Common myeloid progenitor, CD34-positive (primary cell): ENCODE data around the gene OR56B1.

Source experiments
- CTCF ChIA-PET: fragments of 350-600 bp; sonication (Branson Sonifier 250); formaldehyde crosslinking; loops from one replicate; lab custom pipeline; 2021; ENCODE audit warnings: antibody characterized with exemption; lab: Charles Lee
- POLR2A ChIA-PET: fragments of 350-600 bp; sonication (Branson Sonifier 250); formaldehyde crosslinking; loops from one replicate; lab custom pipeline; 2021; ENCODE audit warnings: antibody characterized with exemption; lab: Charles Lee
- DNase-seq, 3 donors: peaks; one replicate each; pipeline versions ENCODE4 v3.0.0 to v3.0.0-alpha.2; 2013
- H3K27ac ChIP-seq, 2 experiments: 1 replicate in 1 of 2; 2 replicates in 1 of 2; pipeline ENCODE4 v1.7.0; 2013; ENCODE audit warnings: inconsistent platforms in 2 of 2, low read length in 2 of 2, mild to moderate bottlenecking in 2 of 2, low read depth in 1 of 2, moderate library complexity in 1 of 2; ENCODE audit not compliant: severe bottlenecking in 2 of 2, insufficient read depth in 1 of 2, poor library complexity in 1 of 2
- H3K27me3 ChIP-seq, 5 experiments: replicated peaks in 2 of 5; 1 replicate in 3 of 5; 2 replicates in 2 of 5; pipeline versions ENCODE4 v1.6.1 to v1.7.0; 2013; ENCODE audit warnings: low read length in 4 of 5, mild to moderate bottlenecking in 2 of 5, moderate library complexity in 2 of 5, inconsistent platforms in 1 of 5; ENCODE audit not compliant: insufficient read depth in 5 of 5, control insufficient read depth in 4 of 5
- H3K36me3 ChIP-seq, 4 experiments: 1 replicate in 2 of 4; 2 replicates in 2 of 4; pipeline versions ENCODE4 v1.6.1 to v1.7.0; 2013; ENCODE audit warnings: low read length in 3 of 4, control low read depth in 1 of 4, mild to moderate bottlenecking in 1 of 4; ENCODE audit not compliant: control insufficient read depth in 4 of 4, insufficient read depth in 4 of 4
- H3K4me1 ChIP-seq, 4 experiments: 1 replicate in 3 of 4; 2 replicates in 1 of 4; pipeline versions ENCODE4 v1.6.1 to v1.7.1; 2013; ENCODE audit warnings: low read length in 3 of 4, mild to moderate bottlenecking in 3 of 4, control low read depth in 1 of 4, inconsistent platforms in 1 of 4, moderate library complexity in 1 of 4; ENCODE audit not compliant: control insufficient read depth in 4 of 4, insufficient read depth in 4 of 4; ENCODE audit errors: control extremely low read depth in 1 of 4
- H3K4me3 ChIP-seq, 7 experiments: 1 replicate in 4 of 7; 2 replicates in 3 of 7; pipeline versions ENCODE4 v1.5.1 to v1.7.0; 2013; ENCODE audit warnings: mild to moderate bottlenecking in 7 of 7, low read length in 6 of 7, moderate library complexity in 6 of 7, inconsistent platforms in 2 of 7, low read depth in 2 of 7, control low read depth in 1 of 7; ENCODE audit not compliant: insufficient read depth in 4 of 7, control insufficient read depth in 1 of 7; ENCODE audit errors: extremely low read depth in 1 of 7
- H3K9me3 ChIP-seq, 5 experiments: 1 replicate in 4 of 5; 2 replicates in 1 of 5; pipeline versions ENCODE4 v1.6.1 to v1.7.1; 2013; ENCODE audit warnings: low read length in 4 of 5, mild to moderate bottlenecking in 2 of 5, inconsistent platforms in 1 of 5, low read depth in 1 of 5, moderate library complexity in 1 of 5; ENCODE audit not compliant: control insufficient read depth in 4 of 5, insufficient read depth in 2 of 5; ENCODE audit errors: control extremely low read depth in 1 of 5
- WGBS: methylation state at CpG from one replicate; pipeline ENCODE4 v1.1.5; 2013; ENCODE audit not compliant: insufficient coverage; 5-methylcytosine and 5-hydroxymethylcytosine counted together

OR56B1 gene

GRCh38 chr11:5719703-5720495, 16.3 kb upstream of the OR56B1 start:
- CTCF ChIA-PET, result no interaction called here
- no peaks in the 10 kb centered on the region for H3K9me3 ChIP-seq
- H3K4me1 ChIP-seq, result peaks cover 0 to 4% (median 0%) of the 10 kb centered on the region in 4 experiments
- no peak overlapping the region for H3K4me3 ChIP-seq
- no peaks in the 10 kb centered on the region for H3K27me3 ChIP-seq
- peak in 2 of 3 donors; percentile 36 to 40 for DNase-seq
- H3K27ac ChIP-seq, result no peak overlapping the region
- WGBS, result no CpG with 5 or more reads among the region's 3 CpGs
- POLR2A ChIA-PET, result interaction anchor here (1.0 kb wide), 1 partner anchor 35 kb away, joined by 3 read pairs; no protein-coding TSS in a partner anchor
- no peaks in the 10 kb centered on the region for H3K36me3 ChIP-seq

- Histone ChIP-seq H3K9me3 (no peaks in the 10 kb centered on the region), H3K27ac (no peak overlapping the region), H3K4me1 (peaks cover 0 to 4% (median 0%) of the 10 kb centered on the region in 4 experiments), H3K4me3 (no peak overlapping the region), H3K27me3 (no peaks in the 10 kb centered on the region), H3K36me3 (no peaks in the 10 kb centered on the region)
- POLR2A ChIA-PET, result no interaction called here
- DNase-seq, result no peak
- CTCF ChIA-PET, result no interaction called here
- WGBS, result no CpG with 5 or more reads among the region's 2 CpGs
These were observed 13.6 kb upstream of the OR56B1 start for GRCh38 chr11:5722622-5723021.

GRCh38 chr11:5726351-5726750, 9.9 kb upstream of the OR56B1 start:
- Histone ChIP-seq H3K9me3 (no peaks in the 10 kb centered on the region), H3K4me3 (no peak overlapping the region), H3K27me3 (no peaks in the 10 kb centered on the region), H3K4me1 (peaks cover 0 to under 1% (median 0%) of the 10 kb centered on the region in 4 experiments), H3K27ac (no peak overlapping the region), H3K36me3 (no peaks in the 10 kb centered on the region)
- WGBS, result 100% methylated on average over 1 of the region's 1 CpG
- DNase-seq, result no peak
- CTCF ChIA-PET, result no interaction called here
- POLR2A ChIA-PET, result no interaction called here

- Histone ChIP-seq H3K36me3 (no peaks in the 10 kb centered on the region), H3K4me1 (peaks cover 0 to 2% (median under 1%) of the 10 kb centered on the region in 4 experiments), H3K4me3 (no peak overlapping the region), H3K27ac (no peak overlapping the region), H3K27me3 (no peaks in the 10 kb centered on the region), H3K9me3 (no peaks in the 10 kb centered on the region)
- WGBS, result no CpG with 5 or more reads among the region's 1 CpG
- DNase-seq, result no peak
- ChIA-PET POLR2A (no interaction called here), CTCF (interaction anchor here (0.7 kb wide), 1 partner anchor 929 kb away, joined by 3 read pairs; no protein-coding TSS in a partner anchor)
These were observed 8.6 kb upstream of the OR56B1 start for GRCh38 chr11:5727691-5728090.

- Histone ChIP-seq H3K4me3 (no peak overlapping the region), H3K36me3 (no peaks in the 10 kb centered on the region), H3K27ac (no peak overlapping the region), H3K27me3 (no peaks in the 10 kb centered on the region), H3K4me1 (no peaks in the 10 kb centered on the region), H3K9me3 (peaks cover 0 to 8% (median 5%) of the 10 kb centered on the region in 5 experiments)
- POLR2A ChIA-PET, result no interaction called here
- CTCF ChIA-PET, result no interaction called here
- DNase-seq, result no peak
These were observed 843 bp downstream of the OR56B1 start for GRCh38 chr11:5737091-5737490.

GRCh38 chr11:5737670-5738392, 1.6 kb downstream of the OR56B1 start:
- ChIA-PET POLR2A (no interaction called here), CTCF (no interaction called here)
- Histone ChIP-seq H3K4me1 (no peaks in the 10 kb centered on the region), H3K4me3 (no peak overlapping the region), H3K27me3 (no peaks in the 10 kb centered on the region), H3K9me3 (peaks cover 0 to 12% (median 5%) of the 10 kb centered on the region in 5 experiments), H3K36me3 (no peaks in the 10 kb centered on the region), H3K27ac (no peak overlapping the region)
- no peak for DNase-seq
- 100% methylated on average over 4 of the region's 6 CpGs for WGBS

GRCh38 chr11:5738431-5738830, 2.2 kb downstream of the OR56B1 start:
- no CpG with 5 or more reads among the region's 1 CpG for WGBS
- Histone ChIP-seq H3K27me3 (no peaks in the 10 kb centered on the region), H3K27ac (no peak overlapping the region), H3K4me3 (no peak overlapping the region), H3K9me3 (peaks cover 0 to 13% (median 5%) of the 10 kb centered on the region in 5 experiments), H3K36me3 (no peaks in the 10 kb centered on the region), H3K4me1 (no peaks in the 10 kb centered on the region)
- DNase-seq, result no peak
- ChIA-PET CTCF (no interaction called here), POLR2A (no interaction called here)
